Mucosa of gallbladder (tissue), 1 donor: ENCODE measurements around the gene VAV2. TPM values are rescaled to one million over a fixed set of nuclear protein-coding genes. Genes with fewer than 3 reads are reported as not detected.

Source experiments
- DNase-seq: peaks from one replicate; pipeline ENCODE4 v3.0.0-alpha.2; 2020; ENCODE audit warnings: low spot score
- total RNA-seq: library from RNA; stranded (reverse); gene quantifications from one replicate; pipeline ENCODE4 v1.2.1, GENCODE V29; 2021
- donor health status: DM: no; HTN: no; CAD: no.

The VAV2 gene
- total RNA-seq, 1 donor from 2014 or later = 64.4 TPM

DNA sequence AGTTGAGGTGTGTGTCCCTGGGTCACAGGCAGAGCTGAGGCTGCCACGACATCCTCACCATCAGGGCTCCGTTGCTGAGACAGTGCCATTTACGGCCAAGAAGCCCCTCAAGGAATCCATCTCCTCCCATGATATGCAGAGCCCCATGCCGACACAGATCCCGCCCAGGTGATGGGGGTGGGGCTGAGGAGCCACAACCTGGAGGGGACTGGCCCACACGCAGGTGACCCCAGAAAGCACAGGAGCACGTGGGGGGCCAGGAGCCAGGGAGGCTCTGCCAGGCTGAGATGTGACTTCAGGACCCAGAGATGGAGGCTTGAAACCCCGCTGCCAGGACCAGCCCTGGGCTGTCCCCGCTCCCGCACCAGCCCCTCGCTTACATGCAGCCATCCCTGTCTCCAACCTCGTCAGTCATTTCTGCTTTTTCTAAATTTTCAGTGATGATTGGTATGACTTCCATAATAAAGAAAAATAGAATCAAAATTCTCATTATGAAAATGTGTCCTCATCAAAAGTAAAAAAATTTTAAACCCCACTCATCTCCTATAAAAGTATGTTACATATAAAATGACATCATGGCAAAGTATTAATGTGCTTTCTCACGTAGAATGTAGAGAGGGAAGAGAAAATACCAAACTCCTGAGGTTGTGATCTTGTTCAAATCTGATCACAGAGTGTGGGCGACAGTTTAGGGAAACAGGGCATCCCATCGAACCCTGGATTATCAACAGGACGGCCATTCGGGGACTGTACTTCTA, 155.9 kb downstream of the VAV2 start:
- no peak for DNase-seq

DNA sequence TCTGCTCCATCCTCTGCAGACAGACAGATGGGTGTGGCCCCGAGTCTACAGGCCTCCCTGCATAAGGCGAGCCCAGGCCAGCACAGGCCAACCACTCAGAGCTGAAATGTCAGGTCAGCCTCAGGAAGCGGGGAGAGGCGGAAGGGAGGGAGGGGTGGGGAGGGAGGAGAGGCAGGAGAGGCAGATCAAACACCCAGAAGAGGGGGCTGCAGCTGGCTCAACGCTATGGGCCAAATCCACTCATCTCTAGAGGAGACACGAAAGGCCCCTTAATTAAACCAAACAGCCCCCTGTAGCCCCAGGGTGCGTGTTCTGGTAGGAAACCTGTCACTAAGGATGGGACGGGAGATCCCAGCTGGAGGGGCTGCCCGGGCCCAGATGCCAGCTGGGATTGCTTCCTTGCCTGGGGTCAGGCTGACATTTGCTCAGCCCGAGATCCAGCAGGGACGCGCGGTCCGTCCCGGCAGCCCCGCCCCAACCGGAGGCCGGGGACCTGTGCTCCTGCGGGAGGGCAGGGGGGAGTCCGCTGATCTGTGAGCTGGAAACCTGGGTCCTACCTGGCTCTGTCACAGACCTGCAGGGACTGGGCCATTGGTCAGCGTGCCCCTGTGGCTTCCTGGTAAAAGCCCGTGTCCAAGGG, 156.7 kb downstream of the VAV2 start:
- no peak for DNase-seq

DNA sequence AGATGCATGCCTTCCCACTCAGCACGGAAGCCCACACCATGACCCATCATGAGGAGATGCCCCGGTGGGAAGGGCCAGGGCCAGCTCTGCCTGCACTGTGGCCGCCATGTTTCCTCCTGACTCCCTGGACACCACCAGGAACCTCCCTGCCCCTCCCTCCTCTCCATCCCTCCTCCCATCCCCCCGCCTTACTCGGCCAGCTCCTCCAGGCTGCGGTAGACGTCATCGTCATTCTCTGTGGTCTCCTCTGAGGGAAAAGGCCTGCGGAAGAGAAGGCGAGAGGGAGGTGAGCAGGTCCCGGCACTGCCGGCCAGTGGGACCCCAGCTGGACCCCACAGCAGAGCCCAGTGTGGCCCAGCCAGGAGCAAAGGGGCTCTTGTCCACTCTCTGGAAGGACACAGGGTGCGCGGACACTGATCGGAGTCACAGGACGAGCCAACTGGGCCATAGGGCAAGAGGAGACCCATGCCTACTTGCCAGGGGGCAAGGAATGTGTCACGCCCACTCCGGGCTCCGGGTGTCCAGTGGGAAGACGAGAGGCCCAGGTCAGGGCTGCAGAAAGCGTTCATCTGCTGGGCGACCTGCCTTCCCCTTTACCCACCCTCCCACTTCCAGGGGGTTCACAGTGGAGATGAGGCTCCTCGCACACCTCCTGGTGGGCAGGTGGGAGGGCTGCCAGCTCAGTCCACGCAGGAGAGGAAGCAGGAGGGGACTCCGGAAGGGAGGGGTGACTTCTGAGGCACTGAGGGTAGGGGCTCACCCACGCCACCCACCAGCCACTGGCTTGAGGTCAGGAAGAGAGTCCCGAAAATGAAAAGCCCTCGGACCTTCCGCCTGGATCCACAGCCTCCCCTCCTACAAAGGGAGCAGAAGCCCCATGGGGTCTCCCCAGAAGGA, 157.8 kb downstream of the VAV2 start:
- no peak for DNase-seq

DNA sequence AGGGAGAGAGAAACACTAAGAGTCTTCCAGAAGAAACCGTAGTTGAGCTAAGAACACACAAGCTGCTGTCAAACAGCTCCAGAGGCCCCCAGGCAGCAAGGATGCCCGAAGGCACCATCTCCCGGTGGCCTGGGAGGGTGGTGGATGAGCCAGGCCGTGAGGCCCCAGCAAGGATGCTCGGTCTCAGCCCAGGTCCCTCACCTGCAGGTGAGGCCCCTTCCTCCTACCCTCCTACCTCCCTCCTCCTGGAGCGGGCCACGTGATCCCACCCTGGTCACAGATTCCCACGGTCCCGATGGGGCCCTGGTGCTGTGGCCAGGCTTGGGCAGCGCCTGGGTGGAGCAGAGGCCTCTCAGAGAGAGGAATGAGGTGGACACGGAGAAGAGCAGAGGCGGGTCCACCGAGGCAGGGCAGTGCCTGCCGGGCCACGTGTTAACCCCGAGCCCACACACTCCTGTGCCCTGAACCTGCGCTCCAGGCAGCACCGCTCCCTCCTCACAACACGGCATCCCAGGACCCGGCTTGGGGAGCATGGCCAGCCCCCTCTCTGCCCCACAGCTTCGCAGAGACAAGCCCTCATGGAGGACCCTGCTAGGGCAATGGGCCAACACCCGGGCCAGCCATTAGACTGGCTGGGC, 158.6 kb downstream of the VAV2 start:
- no peak for DNase-seq

DNA sequence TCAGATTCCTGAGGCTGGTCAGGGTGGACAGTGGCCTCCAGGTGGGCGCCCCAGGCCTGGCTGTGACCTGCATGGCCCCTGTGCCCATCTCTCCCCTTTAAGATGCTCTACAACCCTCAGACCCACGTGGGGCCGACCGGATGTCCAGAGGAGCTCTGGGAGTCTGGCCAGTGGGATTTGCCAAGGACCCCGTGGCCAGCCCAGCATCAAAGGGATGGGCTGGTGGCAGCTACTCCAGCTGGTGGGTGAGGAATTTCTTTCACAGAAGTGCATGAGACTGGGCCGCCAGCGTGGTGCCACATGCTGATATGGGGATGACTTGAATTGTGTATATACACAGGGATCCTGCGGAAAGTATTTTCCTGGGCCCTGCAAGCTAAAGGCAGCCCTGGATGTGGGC, 159.2 kb downstream of the VAV2 start:
- DNase-seq = no peak

DNA sequence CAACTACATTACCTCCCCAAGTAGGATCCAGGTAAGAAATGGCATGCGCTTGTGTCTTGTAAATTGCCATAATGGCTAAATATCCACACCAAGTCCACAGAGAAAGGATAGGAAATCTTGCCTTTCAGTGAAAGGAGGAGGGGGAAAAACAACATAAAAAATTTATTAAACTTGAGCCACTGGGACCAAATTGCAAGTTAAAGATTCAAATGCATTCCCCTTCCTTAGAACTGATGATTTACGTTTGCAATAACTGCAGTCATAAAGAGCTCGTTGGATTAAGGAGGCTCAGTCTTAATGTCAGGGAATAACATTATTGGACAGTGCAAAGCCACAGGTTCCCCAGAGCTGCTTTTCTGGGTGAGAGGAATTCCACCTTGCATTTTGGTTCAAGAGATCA, 161.4 kb downstream of the VAV2 start:
- DNase-seq = no peak

DNA sequence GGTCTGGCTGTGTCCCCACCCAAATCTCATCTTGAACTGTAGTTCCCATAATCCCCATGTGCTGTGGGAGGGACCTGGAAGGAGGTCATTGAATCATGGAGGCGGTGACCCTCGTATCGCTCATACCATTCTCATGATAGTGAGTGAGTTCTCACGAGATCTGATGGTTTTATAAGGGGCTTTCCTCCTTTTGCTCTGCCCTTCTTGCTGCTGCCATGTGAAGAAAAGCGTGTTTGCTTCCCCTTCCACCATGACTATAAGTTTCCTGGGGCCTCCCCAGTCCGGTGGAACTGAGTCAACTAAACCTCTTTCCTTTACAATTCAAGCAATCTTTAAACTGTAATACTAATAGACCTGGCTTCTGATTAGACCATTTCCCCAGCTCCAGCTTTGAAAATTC, 161.8 kb downstream of the VAV2 start:
- no peak for DNase-seq

DNA sequence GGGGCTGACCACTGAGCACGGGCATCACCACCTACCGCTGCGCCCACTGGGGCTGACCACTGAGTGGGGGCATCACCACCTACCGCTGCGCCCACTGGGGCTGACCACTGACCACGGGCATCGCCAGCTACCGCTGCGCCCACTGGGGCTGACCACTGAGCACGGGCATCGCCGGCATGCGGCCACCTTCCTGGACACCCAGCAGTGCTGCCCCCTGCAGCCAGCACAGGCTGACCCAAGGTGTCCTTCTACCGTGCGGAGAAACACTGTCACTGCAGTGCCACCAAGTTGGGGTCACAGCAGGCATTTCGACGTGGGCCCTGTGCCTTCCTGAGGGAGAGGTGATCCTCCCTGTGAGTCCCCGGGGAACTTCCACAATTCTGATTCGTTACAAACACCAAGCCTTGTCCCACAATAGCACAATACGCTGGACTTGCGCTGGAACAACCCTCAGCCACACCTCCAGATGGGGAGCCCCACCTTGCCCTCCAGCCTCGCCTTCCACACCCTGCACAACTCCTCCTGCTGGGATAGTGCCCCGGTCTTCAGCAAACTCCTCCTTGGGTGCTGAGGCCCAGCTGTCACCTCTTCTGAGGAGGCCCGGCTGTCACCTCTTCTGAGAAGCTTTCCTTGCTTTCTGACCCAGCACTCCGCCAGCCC, 163.7 kb downstream of the VAV2 start:
- no peak for DNase-seq

DNA sequence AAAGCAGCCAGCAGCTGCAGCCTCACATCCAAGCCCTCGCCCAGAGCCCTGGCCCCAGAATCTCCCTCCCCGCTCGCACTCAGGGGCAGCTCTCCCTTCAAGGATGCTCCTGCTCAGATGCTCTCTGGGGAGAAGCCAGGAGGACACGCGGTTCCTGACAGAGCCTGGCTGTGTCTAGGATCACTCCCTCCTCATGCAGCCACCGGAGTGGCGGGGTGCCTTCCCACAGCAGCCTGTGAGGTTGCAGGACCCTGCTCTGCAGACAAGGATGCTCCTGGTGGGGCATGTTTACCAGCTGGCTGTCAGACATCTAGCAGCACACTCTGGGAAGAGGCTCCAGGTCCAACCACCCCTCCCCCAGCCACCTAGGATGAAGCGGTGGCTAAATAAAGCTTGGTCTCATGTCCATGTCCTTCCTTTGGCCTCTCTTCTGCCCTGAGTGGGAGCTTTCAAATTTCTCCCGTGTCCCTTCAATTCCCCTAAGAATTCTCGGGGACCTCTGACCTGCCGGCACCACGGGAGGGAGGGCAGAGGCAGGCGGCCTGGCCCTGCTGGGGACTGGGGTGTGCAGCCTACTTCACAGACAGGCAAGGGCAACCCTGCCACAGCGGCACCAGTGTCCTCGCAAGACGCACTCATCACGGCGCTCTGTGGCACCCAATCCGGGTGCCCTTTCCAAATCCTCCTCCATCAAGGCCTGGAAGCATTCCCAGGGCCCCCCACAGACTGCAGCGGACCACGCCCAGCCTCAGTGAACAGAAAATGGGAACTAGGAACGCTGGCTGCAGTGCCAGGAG, 165.6 kb downstream of the VAV2 start:
- DNase-seq = no peak

DNA sequence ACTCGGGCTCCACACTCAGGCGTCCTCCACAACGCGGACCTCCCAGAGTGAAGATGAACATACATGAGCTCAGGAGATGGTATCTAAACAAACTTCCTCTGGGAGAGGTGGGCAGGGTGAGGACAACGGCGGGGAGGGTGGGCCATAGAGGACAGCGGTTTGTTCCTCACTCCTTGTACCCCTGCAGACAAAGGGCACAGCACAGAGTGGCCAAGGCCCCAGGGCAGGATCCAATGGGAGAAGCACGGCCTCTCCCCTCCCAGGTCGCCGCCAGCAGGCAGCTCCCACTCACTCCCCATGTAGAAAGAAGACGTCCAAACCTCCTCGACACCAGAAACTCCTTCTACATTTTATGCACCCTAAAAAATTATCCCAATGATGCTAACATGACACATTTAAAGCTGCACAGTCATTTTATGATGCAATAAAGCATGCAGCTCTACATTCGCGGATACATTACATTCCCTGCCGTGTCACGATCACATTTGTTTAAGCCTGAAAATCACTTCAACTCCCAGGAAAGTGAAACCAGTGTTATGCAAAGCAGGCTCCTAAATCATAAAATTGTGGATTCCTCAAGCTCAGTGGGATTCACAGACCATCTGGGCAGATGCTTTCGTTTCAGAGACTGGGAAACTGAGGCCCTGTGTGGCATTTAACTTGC, 166.4 kb downstream of the VAV2 start:
- DNase-seq = no peak

DNA sequence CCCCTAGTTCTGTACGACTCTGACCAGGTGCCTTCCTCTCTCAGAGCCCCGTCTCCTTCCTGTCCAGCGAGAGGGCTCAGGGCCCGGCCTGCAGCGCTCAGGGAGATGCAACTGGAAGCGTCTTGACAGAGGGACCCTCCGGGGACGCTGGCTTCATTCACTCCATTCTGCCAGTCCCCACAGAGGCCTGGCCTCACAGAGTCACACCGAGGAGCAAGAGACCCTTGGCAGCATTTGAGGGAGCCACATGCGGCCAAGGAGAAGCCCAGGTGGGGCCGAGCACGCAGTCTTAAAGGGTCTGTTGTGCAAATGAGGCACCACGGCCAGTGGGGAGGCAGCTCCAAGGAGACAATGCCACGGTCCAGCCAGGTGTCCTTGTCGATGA, 167.3 kb downstream of the VAV2 start:
- DNase-seq = no peak

DNA sequence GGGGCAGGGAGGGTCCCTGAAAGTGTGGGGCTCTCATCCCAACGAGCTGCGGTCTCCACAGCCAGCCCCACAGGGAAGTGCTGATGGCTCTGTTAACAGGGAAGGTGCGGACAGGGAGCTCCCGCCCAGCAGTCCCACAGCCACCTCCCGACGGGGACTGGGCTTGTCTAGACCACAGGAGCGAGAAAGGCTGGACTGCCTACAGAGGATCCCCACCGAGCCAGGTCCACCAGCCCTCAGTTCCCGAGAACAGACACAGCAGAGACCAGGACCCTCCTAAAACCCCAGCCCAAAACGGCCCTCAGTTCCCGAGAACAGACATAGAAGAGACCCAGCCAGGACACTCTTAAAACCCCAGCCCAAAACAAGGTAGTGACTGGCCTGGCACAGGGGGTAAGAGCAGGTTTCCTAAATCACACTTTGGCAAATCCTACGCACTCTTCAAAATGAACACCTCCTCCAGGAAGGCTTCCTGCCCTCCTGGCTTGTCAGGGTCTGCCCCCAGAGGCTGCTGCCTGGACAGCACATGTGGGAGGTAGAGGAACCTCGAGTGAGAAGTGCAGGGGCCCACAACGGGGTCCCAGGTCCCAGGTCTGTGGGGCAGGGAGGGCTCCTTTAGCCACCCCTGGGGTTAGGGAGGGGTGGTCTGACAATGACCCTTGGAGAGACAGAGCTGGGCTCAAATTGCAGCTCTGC, 167.9 kb downstream of the VAV2 start:
- DNase-seq = no peak

DNA sequence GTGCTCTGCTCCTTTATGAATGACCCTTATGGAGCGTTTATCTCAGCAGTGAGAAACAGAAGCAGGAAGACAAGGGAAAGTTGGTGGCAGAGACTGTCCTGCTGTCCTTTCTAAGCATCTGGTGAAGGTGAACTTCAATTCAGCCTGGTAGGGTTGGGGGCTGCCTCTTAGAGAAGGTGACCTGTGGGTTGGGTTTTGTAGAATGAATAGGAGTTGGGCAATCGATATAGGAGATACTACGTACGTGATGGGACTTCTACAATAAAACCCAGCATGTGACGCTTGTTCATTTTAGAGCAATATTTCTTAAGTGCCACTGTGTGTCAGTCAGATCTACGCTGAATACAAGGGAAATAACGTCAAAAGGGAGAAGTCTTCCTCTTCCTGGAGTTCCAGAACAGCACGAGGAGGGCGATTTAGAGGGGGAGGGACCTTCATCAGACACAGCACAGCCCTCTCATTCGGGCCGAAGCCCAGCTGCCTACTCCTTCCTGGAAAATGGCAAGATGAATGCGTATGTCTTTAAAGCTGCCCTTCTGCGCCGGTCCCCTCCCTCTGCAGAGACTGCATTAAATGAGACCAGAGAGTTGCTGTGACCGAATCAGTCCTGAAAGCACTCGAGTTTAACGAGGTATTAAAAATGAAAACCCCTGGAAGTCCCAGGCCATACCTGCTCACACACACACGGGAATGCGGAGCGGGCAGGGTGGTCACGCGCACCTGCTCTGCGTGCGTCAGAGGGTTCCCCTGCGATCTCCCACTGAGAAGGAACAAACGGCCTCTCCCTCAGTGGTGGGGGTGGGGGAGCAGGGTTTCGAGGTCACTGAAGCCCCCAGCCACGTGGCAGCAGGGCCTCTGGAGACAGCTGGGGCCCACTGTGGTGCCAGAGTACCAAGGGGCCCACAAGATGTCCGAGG, 168.7 kb downstream of the VAV2 start:
- no peak for DNase-seq

DNA sequence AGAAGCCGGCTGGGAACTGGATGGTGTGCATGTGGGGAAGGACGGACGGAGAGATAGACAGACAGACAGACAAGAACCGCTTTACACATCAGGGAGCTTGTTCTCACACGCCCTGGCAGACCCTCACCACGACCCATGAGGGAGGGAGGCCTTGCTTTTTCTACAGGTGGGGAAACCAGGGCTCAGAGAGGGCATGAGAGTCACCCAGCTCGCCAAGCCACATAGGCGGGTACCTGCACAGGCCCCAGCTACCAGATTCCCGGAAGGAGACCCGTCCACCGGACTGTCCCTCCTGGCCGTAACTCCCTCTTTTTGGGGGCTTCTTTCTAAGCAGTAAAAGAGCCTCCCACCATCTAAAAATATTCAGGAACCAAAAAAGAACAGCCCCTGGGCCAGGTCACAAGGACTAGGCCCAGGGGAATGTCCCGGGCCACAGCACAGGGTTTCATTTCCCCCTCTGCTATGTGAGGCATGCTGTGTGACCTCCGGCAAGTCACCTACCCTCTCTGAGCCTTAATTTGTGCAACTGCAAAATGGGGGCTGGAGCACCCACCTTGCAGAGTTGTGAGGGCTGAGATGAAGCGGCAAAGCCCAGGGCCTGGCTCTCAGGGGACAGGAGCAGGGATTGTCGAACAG, 169.6 kb downstream of the VAV2 start:
- no peak for DNase-seq

DNA sequence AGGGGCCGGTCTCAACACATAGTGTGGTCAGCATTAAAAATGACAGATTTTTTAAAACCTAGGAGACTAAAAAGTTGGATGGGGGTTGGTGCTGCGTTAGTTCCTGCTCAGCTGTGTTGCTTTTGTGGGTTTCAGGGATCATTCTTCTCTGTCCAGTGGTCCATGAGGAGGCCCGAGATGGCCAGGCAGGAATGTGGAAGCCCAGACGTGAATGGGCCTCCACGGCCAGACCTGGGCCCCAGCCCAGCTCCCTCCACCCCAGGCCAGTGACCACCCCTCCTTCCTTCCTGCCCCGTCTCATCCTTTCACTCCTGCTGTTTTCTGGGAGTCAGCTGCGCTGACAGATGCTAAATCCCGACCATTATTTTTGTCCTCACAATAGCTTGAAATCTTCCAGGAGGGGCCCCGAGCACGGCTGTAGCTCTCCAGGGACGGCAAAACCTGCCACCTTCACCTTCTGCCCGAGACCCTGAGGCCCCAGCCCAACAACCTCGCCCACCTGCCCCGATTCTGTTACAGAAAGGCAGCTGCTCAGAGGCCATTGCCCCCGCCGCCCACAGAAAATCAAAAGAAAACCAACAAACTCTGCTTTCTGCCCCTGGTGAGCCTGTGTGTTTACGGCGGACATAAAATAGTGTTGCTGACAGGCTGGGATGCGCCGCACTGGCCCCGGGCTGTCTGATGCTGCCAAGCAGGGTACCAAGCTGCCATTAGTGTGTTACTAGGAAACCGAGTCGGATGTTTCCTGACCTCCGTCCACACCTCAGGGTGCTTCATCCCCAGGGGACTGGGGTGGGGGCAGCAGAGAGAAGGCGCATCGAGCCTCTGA, 170.3 kb downstream of the VAV2 start:
- no peak for DNase-seq

DNA sequence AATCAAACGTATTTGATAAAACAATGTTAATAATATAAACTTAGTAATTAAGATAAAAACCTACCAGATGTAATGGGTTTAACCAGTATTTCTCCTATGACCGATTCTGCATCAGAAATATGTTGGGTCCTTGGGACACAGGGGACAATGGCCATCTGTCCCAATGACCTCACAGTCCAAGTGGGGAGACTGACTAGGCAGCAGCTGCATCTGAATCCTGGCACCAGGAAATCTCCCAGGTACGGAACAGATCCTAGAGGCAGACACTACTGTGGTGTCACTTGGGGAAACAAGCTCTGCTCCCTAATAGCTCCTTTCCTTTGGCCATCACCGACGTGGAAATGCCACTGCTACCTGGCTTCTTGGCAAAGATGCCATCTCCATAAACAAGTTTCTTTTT, 172.2 kb downstream of the VAV2 start:
- DNase-seq = no peak

DNA sequence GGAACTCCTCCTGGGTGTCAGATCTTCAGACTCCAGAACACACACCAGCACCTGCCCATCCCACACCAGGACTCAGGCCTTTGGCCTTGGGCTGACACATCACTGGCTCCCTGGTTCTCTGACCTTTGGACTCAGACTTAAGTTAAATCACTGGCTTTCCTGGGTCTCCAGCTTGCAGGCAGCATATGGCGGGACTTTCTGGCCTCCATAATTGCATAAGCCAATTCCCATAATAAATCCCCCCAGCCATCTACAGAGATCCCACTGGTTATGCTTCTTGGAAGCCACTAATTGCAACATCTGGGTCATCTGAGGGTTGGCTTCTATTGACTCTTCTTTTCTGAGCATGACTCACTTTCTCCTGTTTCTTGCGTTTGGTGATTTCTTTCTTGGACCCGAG, 173.7 kb downstream of the VAV2 start:
- no peak for DNase-seq
